GM18870 (cell line): ENCODE measurements around the gene MEGF6.

ENCODE experiments used
- ATAC-seq: cut with Tn5 transposase; IDR thresholded peaks from one replicate; pipeline ENCODE4 v1.9.1; 2021; ENCODE audit warnings: moderate library complexity; ENCODE audit not compliant: unreplicated experiment

The MEGF6 gene

GRCh38 chr1:3491291-3492246 is 119.7 kb downstream of the MEGF6 start:
- ATAC-seq = no peak

- no peak for ATAC-seq
Observed at GRCh38 chr1:3490046-3490745, 121.1 kb downstream of the MEGF6 start.

DNA sequence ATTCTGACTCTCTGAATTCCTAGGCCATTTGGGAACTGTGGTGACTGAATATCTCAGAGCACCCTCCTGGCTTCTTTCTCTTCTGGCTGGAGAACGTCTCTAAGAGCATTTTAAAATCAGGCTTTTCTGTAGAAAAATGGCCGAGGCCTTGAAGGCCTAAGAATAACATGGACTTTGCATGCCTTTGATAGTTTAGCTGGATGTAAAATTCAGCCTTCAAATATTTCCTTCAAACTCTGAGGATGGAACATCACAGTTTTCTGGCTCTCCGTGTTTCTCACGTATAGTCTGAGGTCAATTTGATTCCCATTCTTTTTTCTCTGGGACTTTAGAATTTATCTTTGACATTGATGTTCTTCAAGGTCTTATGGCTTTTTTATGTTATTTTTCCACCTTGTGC is 122.9 kb downstream of the MEGF6 start:
- ATAC-seq = no peak

DNA sequence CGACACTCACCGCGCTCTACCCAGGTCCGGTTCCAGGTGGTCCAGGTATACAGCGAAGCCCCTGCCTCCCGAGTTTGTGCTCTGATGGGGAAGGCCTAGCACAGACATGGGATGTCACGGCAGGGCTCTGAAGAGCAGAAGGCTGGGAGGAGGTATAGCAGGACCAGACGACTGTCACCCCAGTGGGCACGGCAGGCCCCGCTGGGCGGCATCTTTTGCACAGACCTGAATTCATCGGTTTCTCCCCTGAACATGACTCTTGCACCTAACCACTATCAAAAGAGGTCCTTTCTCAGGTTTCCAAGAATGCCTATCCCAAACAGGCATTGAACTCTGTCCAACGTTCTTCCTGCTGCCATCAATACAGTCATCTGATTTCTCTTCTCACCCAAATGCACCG is 126.3 kb downstream of the MEGF6 start:
- no peak for ATAC-seq

GRCh38 chr1:3483801-3484444 is 127.4 kb downstream of the MEGF6 start:
- ATAC-seq = no peak

GRCh38 chr1:3483380-3483779 is 127.9 kb downstream of the MEGF6 start:
- ATAC-seq = no peak

DNA sequence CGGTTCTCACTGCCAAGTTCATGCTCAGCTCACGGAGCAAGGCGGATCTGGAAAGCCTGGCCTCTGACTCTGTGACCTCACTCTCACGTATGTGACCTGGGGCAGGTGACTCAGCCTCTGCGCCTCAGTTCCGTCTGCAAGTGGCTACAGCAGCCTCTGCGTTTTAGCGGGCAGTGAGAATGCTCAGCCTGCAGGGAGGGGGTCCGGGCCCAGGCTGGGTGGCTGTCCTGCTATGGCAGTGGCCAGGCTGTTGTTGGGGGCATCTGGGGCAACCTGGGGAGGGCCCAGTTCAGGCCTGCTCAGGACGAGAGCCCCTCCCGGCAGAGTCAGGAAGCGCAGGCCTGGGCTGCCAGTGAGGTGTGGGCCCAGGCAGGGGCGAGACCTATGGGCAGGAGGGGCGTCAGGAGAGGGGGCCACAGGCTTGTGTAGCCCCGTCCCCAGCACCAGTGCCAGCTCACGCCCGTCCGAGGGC is 128.9 kb downstream of the MEGF6 start:
- ATAC-seq = no peak

DNA sequence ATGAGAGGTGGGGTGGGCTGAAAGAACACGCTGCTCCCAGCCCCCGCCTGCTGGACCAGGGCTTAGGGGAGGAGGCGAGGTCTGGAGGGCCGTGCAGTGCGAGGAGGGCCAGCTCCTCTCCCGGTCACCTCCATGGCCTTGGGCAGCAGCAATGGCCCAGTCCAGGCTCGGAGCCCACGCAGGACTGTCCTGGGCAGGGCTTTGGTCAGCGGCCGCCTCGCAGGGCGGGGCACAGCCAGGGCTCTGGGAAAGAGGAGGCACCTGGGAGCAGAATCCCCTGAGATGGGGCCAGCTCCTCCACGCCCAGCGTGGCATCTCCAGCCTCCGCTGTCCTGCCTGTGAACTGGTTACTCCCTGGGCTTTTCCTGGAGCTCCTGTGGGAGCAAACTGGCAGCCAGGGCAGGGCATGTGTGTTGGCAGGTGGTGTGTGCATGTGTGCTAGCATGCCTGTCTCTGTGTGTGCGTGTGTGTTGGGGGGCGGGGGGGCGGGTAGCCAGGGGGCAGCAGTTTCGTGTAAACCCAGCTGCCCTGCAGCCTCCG is 129.4 kb downstream of the MEGF6 start:
- no peak for ATAC-seq

- ATAC-seq = no peak
Observed at GRCh38 chr1:3481046-3481445, 130.3 kb downstream of the MEGF6 start.

DNA sequence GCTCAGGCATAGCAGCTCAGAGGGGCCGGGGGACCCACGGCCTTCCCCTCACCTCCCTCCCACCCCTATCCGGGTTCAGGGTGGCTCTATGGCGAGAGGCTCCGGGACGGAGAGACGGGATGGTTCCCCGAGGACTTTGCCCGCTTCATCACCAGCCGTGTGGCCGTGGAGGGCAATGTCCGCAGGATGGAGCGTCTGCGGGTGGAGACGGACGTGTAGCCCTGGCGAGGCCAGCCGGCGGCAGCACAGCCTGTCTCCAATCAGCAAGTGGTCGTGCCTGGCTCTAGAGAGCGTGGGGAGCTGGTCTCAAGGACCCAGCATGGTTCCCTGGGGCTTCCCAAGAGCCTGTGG is 131.0 kb downstream of the MEGF6 start:
- no peak for ATAC-seq

GRCh38 chr1:3479511-3480368 is 131.6 kb downstream of the MEGF6 start:
- ATAC-seq = no peak

DNA sequence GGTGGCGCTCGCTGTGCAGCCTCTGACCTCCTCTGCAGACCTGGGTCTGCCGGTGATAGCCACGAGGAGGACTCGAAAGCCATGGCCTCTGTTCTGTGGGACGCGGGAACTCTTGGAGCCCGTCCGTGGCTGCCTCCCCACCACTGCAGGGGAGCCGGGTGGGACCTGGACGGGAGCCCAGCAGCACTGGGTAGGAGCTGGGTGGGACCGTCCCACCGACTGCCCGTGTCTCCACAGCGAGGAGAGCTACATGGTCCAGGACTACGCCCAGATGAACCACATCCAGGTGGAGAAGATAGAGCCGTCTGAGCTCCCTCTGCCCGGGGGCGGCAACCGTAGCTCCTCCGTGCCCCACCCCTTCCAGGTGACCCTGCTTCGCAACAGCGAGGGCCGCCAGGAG is 133.1 kb downstream of the MEGF6 start:
- no peak for ATAC-seq

DNA sequence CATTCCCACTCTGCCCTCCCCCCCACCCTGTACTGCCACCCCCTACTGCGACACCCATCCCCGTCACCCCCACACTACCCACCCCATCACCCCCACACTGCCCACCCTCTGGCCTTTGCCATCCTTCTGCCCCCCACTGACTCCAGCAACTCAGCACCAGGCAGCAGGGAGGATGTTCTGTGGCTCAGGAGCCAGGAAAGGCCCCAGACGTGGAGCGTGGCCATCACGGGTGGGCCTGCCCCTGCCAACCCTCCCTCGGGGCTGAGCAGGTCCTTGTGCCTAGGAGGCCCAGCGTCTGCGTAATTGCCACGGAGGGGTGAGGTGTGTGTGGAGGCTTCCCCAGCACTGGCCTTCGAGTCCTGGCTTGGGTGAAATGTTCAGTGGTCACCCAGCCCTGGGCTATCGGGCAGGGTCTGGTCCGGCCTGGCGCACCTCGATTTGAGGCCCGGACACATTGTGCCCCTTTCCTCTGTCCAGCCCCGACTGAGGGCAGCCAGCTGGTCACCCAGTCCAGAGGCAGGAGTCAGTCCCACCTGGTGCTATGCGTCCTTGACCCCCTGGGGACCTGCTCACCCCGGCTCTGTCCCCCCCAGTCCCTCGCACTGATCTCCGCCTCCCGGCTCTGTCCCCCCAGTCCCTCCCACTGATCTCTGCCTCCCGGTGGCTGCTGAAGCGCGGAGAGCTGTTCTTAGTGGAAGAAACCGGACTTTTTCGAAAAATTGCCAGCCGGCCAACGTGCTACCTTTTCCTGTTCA is 133.9 kb downstream of the MEGF6 start:
- ATAC-seq = no peak

- no peak for ATAC-seq
Observed at GRCh38 chr1:3476666-3477065, 134.6 kb downstream of the MEGF6 start.

- no peak for ATAC-seq
Observed at GRCh38 chr1:3475839-3476573, 135.3 kb downstream of the MEGF6 start.

DNA sequence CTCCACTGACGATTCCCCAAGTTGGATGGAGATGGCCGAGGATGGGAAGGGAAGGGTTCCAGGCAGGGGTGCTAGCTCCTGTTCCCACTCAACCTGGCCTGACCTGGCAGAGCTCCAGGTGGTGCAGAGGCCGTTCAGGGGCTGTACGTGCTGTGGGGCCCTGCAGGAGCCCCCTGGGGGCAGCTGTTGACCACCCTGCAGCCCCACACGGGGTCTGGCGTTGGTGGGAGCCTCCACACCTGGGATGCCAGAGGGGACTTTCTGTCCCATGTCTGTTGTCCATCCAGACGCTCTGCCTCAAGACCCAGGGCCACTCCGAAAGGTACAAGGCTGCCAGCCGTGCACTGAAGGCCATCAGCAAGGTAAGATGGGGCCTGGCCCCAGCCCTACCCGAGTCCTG is 136.9 kb downstream of the MEGF6 start:
- ATAC-seq = no peak

DNA sequence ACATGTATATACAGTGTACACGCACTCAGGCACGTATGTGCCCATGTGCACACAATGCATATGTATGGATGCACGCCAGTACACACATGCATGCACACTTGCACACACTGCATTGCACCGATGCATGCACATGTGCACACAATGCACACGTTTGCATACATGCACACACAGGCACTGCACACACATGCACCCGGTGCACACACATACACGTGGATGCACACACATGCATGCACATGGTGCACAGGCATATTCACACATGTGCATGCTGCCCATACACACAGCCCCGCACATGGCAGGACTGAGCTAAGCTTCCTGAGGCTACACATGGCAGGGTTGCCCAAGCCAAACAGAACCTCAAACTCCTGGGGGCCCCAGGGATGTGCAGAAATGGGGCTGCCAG is 137.3 kb downstream of the MEGF6 start:
- ATAC-seq = no peak

DNA sequence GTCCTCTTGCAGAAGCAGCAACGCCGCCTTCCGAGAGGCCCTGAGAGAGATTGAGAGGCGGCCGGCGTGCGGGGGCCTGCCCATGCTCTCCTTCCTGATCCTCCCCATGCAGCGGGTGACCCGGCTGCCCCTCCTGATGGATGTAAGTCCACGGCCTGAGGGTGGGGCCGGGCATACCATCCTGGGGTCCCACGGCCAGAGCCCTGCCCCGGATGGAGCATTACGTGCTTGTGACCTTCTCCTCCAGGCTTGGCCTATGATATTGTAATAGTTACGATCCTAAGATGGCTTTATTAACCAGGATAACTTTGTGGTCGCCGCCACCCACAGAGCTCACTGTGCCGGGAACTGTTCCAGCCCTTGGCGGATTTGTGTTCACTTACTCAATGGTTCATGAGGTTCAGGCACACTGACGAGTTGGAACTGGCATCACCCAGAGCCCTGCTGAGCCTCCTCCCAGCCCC is 137.9 kb downstream of the MEGF6 start:
- no peak for ATAC-seq

GRCh38 chr1:3472906-3473305 is 138.4 kb downstream of the MEGF6 start:
- no peak for ATAC-seq
